ENCODE data around the gene DIPK1B. TPM values are rescaled to one million over a fixed set of nuclear protein-coding genes. Genes with fewer than 3 reads are reported as not detected.

The DIPK1B gene
- total RNA-seq, 1 donor from 2014 or later: 22.4 TPM

DNA sequence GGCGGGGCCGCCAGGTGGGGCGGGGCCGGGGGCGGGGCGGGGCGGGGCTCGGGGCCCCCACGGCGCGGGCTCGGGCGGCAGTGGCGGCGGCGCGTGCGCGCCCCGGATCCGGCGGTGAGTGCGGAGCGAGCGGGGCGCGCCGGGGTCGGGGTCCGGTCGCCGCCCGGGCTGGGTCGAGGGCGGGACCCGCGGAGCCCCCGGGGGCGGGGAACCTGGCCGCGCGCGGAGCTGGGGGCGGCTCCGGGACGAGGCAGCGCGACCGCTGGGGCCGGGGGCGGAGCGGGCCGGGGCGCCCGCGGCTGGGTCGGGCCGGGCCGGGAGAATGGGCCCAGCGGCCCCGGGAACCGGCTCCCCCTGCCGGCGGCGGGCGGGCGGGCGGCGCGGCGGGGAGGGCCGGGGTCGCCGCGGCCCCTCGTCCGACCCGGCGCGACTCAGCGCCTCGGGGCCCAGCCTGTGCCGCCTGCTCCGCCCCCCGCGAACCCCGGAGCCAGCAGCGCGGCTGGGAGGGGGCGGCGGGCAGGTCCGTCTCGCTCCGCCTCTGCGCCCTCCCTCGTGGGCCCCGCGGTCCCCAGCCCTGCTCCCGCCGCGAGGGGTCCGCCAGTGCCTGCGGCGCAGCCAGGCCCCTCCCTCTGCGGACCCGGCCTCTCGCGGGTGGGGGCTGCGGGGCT, 46.5 kb upstream of the DIPK1B start:
- no peak for FAIRE-seq
- Histone ChIP-seq H3K9me3 (ENCODE audit: insufficient read depth, low read depth, low read length) (no peaks in the 10 kb centered on the region), H2AFZ (ENCODE audit: low read depth, low read length) (no peak overlapping the region), H3K27me3 (ENCODE audit: insufficient read depth, low read length) (no peaks in the 10 kb centered on the region), H3K4me3 (ENCODE audit: insufficient read depth, low read depth, low read length) (no peak overlapping the region), H3K4me2 (ENCODE audit: low read length) (peak overlapping the region; percentile 83), H4K20me1 (ENCODE audit: insufficient read depth, low read length) (no peaks in the 10 kb centered on the region), H3K27ac (ENCODE audit: low read depth, low read length) (no peak overlapping the region), H3K9ac (ENCODE audit: low read length) (no peak overlapping the region), H3K36me3 (ENCODE audit: insufficient read depth, low read length) (no peaks in the 10 kb centered on the region), H3K79me2 (ENCODE audit: insufficient read depth, low read length) (no peaks in the 10 kb centered on the region), H3K4me1 (ENCODE audit: insufficient read depth, low read length) (peaks cover 4% of the 10 kb centered on the region)
- DNase-seq (ENCODE audit: low read depth): no peak
- Mint-ChIP-seq H3K27ac (ENCODE audit: unreplicated experiment) (no peak overlapping the region), H3K36me3 (ENCODE audit: low read depth, unreplicated experiment) (no peaks in the 10 kb centered on the region), H3K27me3 (ENCODE audit: low read depth, unreplicated experiment) (peaks cover 7% of the 10 kb centered on the region), H3K4me3 (ENCODE audit: unreplicated experiment) (no peak overlapping the region), H3K4me1 (ENCODE audit: low read depth, unreplicated experiment) (no peaks in the 10 kb centered on the region), H3K9me3 (ENCODE audit: unreplicated experiment) (no peaks in the 10 kb centered on the region)
- TF ChIP-seq, protein P1, sequence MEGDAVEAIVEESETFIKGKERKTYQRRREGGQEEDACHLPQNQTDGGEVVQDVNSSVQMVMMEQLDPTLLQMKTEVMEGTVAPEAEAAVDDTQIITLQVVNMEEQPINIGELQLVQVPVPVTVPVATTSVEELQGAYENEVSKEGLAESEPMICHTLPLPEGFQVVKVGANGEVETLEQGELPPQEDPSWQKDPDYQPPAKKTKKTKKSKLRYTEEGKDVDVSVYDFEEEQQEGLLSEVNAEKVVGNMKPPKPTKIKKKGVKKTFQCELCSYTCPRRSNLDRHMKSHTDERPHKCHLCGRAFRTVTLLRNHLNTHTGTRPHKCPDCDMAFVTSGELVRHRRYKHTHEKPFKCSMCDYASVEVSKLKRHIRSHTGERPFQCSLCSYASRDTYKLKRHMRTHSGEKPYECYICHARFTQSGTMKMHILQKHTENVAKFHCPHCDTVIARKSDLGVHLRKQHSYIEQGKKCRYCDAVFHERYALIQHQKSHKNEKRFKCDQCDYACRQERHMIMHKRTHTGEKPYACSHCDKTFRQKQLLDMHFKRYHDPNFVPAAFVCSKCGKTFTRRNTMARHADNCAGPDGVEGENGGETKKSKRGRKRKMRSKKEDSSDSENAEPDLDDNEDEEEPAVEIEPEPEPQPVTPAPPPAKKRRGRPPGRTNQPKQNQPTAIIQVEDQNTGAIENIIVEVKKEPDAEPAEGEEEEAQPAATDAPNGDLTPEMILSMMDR (IDR thresholded peaks at IDR 0.05; ENCODE audit: insufficient read depth, low read depth, low read length): no peak
- no peak for TF ChIP-seq EZH2 (IDR thresholded peaks at IDR 0.05; ENCODE audit: insufficient read depth, low read length)

DNA sequence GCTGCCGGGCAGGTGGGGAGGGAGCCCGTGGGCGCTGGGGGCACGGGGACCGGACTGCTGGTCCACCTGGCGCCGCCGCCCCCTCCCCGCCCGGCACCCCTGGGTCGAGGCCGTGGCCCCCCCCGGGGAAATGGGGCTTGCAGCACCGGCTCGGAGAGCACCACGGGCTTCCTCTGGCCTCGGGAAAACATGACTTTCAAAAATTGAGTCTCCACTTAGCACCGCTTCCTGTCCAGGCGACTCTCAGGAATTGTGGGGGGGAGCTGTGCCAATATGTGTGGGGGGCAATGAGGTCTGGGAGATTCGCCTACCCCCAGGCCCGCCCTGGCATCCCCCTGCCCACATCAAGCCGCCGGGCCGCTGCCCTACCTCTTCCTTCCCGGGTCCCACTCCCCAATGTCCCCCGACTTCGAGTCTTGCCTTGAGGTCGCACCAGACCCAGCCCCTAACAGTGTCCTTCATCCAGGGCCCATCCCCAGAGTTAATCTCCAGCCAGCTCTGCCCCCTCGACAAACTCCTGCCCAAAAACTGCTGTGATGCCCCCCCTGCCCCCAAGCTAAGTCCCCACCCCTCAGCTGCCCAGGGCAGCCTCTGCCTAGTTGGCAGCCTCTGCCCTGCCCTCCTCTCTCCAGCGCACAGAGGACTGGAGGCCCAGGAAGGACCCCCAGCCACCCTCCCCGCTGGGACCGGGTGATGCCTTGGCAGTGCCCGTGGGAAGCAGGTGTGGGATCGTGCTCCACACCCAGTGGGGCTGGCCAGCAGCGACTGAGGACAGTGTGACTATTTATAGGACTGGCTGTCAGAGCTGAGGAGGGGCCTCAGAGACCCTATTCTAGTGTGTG, 45.8 kb upstream of the DIPK1B start:
- no peak overlapping the region for H3K4me3 ChIP-seq (ENCODE audit: insufficient read depth, low read depth, low read length)
- H3K4me3 Mint-ChIP-seq (ENCODE audit: unreplicated experiment): peak overlapping the region; percentile 73
- peak overlapping the region; percentile 18 for H3K27ac Mint-ChIP-seq (ENCODE audit: unreplicated experiment)
- no peak for FAIRE-seq
- no peaks in the 10 kb centered on the region for H3K4me1 Mint-ChIP-seq (ENCODE audit: low read depth, unreplicated experiment)
- H3K36me3 ChIP-seq (ENCODE audit: insufficient read depth, low read length): no peaks in the 10 kb centered on the region
- no peak overlapping the region for H3K9ac ChIP-seq (ENCODE audit: low read length)
- H3K27ac ChIP-seq (ENCODE audit: low read depth, low read length): no peak overlapping the region
- no peaks in the 10 kb centered on the region for H3K9me3 ChIP-seq (ENCODE audit: insufficient read depth, low read depth, low read length)
- peaks cover 7% of the 10 kb centered on the region for H3K27me3 Mint-ChIP-seq (ENCODE audit: low read depth, unreplicated experiment)
- H3K79me2 ChIP-seq (ENCODE audit: insufficient read depth, low read length): no peaks in the 10 kb centered on the region
- H3K9me3 Mint-ChIP-seq (ENCODE audit: unreplicated experiment): no peaks in the 10 kb centered on the region
- peaks cover 4% of the 10 kb centered on the region for H3K4me1 ChIP-seq (ENCODE audit: insufficient read depth, low read length)
- H3K4me2 ChIP-seq (ENCODE audit: low read length): peak overlapping the region; percentile 67
- no peak for TF ChIP-seq EZH2 (IDR thresholded peaks at IDR 0.05; ENCODE audit: insufficient read depth, low read length)
- TF ChIP-seq, protein P1 (IDR thresholded peaks at IDR 0.05; ENCODE audit: insufficient read depth, low read depth, low read length): no peak
- no peak overlapping the region for H2AFZ ChIP-seq (ENCODE audit: low read depth, low read length)
- H3K27me3 ChIP-seq (ENCODE audit: insufficient read depth, low read length): no peaks in the 10 kb centered on the region
- H3K36me3 Mint-ChIP-seq (ENCODE audit: low read depth, unreplicated experiment): no peaks in the 10 kb centered on the region
- H4K20me1 ChIP-seq (ENCODE audit: insufficient read depth, low read length): no peaks in the 10 kb centered on the region
- DNase-seq (ENCODE audit: low read depth): no peak

Measured in astrocyte (in vitro differentiated cells and primary cell).